Adipose tissue (tissue), 3 donors: Measurements from ENCODE around the gene ITPK1. TPM values are rescaled to one million over a fixed set of nuclear protein-coding genes. Genes with fewer than 3 reads are reported as not detected.

ENCODE experiments used
- H3K27ac ChIP-seq: one replicate; pipeline ENCODE4 v1.5.1; 2013; ENCODE audit warnings: low read depth, low read length
- WGBS, 3 donors: extraction: QIAGEN DNeasy Blood & Tissue Kit; methylation state at CpG; one replicate each; pipeline ENCODE4 v1.1.7; 2013; 5-methylcytosine and 5-hydroxymethylcytosine counted together
- polyA plus RNA-seq, 3 donors: library from polyadenylated mRNA; stranded (reverse); fragments of 200-250 nt; gene quantifications; one replicate each; pipeline ENCODE4 v1.2.3, GENCODE V29; 2013
- donor health status: healthy with polysubstance abuse.
- donor health status: Bipolar disorder and iron deficiency.
- donor health status: healthy.

The ITPK1 gene
- polyA plus RNA-seq, 3 donors: 26.6 to 147 (median 29.9) TPM

DNA sequence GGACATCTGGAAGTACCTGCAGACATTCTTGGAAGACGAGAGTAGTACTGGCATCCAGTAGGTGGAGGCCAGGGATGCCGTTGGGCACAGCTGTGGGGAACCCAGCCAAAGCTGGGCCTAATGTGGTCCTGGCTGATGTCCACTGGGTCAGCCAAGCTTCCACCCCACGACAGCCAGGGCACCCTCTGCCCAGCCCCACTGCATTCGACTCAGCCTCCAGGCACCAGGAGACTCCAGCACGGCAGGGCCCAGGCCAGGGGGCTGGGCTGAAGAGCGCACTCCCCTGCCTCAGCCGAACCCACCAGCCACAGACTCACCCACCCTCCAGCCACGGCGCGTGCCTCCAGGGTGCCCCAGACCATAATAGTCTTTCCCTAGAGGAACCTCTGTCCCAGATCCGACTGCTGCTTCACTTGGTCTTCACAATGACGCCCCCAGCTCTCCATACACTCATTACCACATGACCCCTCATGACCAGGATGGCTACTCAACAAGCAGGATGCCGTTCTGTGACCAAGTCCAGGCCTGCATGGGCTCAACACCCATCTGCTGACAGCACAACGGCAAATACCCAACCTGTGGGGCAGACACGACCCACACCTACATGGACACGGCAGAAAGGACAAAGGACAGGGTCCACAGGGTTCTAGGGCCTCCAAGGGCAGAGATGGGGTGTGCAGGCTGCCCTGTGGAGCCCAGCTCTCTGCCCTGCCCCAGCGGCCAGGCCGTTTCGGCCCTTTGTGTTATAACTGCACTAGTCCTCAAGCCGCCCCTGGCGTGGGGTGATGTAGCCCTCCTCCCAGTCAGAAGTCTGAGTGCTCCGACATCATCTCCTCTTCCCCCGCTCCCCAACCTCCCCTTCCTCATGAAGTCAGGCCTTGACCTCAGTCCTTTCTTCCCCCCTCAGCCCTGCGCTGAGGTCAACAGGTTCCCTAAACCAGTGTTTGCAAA, 22.8 kb downstream of the ITPK1 start:
- 87 to 92% (median 91%) methylated on average over 24 of the region's 24 CpGs for WGBS, 3 donors

GRCh38 chr14:93091666-93092065, 24.1 kb downstream of the ITPK1 start:
- H3K27ac ChIP-seq: no peak overlapping the region
- 93 to 96% (median 93%) methylated on average over 8 of the region's 8 CpGs for WGBS, 3 donors

More for the DNA sequence above, 22.8 kb downstream of the ITPK1 start:
- no peak overlapping the region for H3K27ac ChIP-seq

DNA sequence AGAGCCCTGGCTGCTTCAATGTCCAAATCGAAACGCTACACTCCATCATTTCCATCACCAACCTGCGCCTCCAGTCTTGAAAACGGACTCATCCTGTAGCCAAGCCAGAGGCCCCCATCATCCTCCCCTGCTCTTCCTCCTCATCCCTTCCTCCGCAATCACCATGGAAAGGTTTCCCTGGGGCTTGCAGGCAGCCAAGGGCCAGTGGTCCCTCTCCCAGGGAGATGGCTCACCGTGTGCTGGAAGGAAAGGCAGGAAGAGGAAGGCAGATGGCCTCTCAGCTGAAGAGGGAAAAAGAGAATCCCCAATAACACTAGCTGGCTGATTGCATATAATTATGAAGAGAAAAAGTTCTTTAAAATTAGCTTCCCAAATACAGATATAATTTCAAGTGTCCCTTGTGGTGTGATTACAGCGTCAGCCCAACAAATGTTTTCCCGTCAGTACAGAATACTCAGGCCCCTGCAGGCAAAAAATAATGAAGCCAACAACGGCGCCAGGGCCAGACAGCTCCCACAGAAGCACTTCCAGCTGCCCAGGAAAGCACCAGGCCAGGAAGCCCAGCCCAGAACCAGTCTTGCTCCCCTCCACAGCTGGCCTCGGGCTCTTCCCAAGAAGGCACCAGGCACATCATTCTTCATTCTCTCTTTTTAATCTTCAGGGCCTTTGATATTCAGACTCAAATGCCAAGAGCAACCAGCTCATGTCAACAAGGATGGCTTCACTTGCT, 24.7 kb downstream of the ITPK1 start:
- no peak overlapping the region for H3K27ac ChIP-seq
- WGBS, 3 donors: 55 to 80% (median 67%) methylated on average over 11 of the region's 11 CpGs

- 80 to 88% (median 82%) methylated on average over 9 to 10 of the region's 10 CpGs for WGBS, 3 donors
- H3K27ac ChIP-seq: no peak overlapping the region
Measured at GRCh38 chr14:93089521-93090269, 26.0 kb downstream of the ITPK1 start.

- H3K27ac ChIP-seq: no peak overlapping the region
- WGBS, 3 donors: 72 to 81% (median 75%) methylated on average over 8 of the region's 8 CpGs
Measured at GRCh38 chr14:93086441-93087055, 29.2 kb downstream of the ITPK1 start.

DNA sequence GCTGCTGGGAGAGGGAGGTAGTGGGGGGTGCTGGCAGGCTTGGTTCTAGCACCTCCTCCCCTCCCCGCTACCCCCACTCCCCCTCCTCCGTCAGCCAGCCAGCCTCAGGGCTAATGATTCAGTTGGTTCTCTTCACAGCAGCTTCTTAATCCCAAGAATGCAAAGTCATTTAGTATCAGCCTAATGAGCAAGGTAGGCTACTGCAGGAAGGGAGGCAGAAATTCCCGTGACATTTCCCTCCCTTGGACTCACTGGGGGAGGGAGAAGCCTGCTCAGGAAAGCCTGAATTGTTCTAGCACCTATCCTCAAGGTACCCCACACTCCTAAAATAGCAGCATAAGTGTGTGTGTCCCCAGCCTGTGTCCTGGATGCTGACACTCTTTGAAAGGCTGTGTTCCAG, 29.8 kb downstream of the ITPK1 start:
- no peak overlapping the region for H3K27ac ChIP-seq

GRCh38 chr14:93084866-93085857, 30.6 kb downstream of the ITPK1 start:
- H3K27ac ChIP-seq: no peak overlapping the region
- 74 to 85% (median 79%) methylated on average over 21 of the region's 21 CpGs for WGBS, 3 donors

More for the DNA sequence above, 29.8 kb downstream of the ITPK1 start:
- WGBS, 3 donors: 44 to 82% (median 63%) methylated on average over 3 of the region's 3 CpGs

DNA sequence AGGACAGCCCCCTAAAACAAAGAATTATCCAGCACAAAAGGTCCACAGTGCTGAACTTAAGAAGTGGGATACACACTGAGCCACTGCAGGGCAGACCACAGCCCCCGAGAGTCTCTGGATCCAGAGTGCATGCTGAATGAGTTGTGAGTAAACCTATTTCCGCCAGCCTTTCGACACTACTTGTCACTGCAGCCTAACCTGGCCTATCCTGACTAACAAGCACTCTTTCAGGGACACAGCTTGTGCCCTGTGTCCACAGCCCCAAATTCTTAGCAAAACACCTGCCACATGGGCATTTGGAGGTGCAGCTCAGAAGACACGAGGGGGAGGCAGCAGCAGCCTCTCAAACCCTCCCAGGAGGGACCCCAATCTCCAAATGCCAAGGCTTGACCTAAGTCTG, 31.3 kb downstream of the ITPK1 start:
- WGBS, 3 donors: 93 to 100% (median 95%) methylated on average over 4 of the region's 4 CpGs
- H3K27ac ChIP-seq: no peak overlapping the region

- no peak overlapping the region for H3K27ac ChIP-seq
Measured at GRCh38 chr14:93083917-93084316, 31.8 kb downstream of the ITPK1 start.

DNA sequence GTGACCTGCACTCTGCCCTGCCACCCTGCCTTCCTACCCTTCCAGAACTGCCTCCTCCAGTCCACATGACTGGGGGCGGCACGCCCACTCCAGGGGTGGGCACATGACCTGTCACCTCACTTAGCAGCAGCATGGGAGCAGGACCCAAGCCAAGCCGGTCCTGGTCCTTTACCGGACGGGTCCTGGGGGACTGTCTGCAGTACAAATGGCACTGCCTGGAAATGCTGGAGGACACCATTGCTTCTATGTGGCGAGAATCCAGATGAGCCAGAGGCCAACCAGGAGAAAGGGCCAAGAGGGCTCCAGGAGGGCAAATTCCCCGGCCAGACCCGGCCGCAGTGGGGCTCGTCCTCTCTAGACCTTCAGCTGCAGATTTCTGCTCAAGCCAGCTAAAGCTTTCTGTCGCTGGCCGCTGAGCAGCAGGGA, 33.1 kb downstream of the ITPK1 start:
- WGBS, 3 donors: 65 to 82% (median 74%) methylated on average over 12 of the region's 12 CpGs
- H3K27ac ChIP-seq: no peak overlapping the region

More at GRCh38 chr14:93083917-93084316, 31.8 kb downstream of the ITPK1 start:
- WGBS, 3 donors: 90 to 93% (median 92%) methylated on average over 9 of the region's 9 CpGs

GRCh38 chr14:93081876-93082570, 33.7 kb downstream of the ITPK1 start:
- 75 to 83% (median 76%) methylated on average over 14 of the region's 14 CpGs for WGBS, 3 donors
- H3K27ac ChIP-seq: no peak overlapping the region

DNA sequence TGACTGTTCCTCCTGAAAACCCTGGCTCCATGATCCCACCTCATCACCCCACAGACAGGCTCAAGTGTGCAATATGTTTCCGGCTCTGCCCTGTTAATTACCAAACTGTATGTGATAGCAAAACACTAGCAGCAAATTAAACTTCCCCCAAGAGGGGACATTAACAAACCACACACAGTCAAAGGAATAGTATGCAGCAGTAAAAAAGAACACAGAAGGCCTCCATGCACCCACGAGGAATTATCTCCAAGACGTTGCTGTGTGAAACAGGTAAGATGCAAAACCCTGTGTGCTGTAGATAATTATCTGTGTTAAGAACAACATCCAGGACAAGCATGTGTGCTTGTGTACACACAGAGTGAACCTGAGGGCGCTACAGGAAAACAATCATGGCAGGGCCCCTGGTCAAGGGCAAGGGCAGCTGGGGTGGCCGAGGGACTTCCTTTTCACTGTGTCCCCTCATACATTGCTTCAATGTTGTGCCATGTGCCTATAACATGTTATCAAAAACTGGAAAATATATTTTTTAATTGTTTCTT, 35.8 kb downstream of the ITPK1 start:
- no peak overlapping the region for H3K27ac ChIP-seq
- 84 to 97% (median 96%) methylated on average over 5 of the region's 5 CpGs for WGBS, 3 donors

- H3K27ac ChIP-seq: no peak overlapping the region
- WGBS, 3 donors: 64 to 85% (median 75%) methylated on average over 9 of the region's 9 CpGs
Measured at GRCh38 chr14:93079321-93079720, 36.4 kb downstream of the ITPK1 start.

DNA sequence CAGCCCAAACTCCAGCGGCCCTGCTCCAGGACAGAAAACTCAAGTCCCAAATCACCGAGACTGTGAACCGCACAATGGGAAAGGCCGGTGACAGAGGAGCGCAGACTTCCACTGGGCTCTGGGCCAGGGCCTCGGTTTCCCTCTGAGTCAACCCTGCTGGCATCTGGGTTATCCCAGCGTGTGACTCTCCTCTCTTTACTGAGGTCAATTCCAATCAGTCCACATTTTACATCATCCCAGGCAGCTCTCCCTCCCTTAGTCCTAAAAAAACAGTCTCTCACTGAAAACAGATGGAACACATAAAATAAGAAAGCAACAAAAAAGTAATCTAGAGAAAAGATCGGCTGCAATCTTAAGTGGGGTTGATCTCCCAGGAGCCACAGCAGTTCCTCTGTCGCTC, 36.9 kb downstream of the ITPK1 start:
- no peak overlapping the region for H3K27ac ChIP-seq
- 45 to 80% (median 68%) methylated on average over 9 of the region's 9 CpGs for WGBS, 3 donors

GRCh38 chr14:93076755-93077154, 39.0 kb downstream of the ITPK1 start:
- WGBS, 3 donors: 94 to 99% (median 98%) methylated on average over 10 of the region's 10 CpGs
- no peak overlapping the region for H3K27ac ChIP-seq

DNA sequence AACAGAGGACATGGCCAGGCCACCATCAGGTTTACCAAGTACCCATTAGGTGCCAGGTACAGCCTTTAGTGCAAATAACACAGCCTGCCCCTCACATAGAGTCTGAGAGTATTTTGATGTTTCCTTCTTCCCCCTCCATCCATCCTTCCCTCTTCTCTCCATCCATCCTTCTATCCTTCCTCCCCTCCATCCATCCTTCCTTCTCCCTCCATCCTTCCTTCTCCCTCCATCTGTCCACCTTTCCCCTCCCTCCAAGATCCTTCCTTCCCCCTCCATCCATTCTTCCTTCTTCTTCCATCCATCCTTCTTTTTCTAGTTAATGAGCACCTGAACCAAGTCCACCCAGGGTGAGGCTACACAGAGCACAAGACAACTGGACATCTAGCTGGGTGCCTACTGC, 39.8 kb downstream of the ITPK1 start:
- no peak overlapping the region for H3K27ac ChIP-seq
